Measurements from ENCODE around the gene ZNF524. TPM values are rescaled to one million over a fixed set of nuclear protein-coding genes. Genes with fewer than 3 reads are reported as not detected.
"Not testable (repeated sequence)": the region's sequence is repeated elsewhere in the genome, so short reads cannot be mapped to it uniquely, and the experiment has no call there.

The ZNF524 gene
- total RNA-seq, 1 donor from 2014 or later: 14.8 TPM

GRCh38 chr19:55581823-55582223 is 18.3 kb upstream of the ZNF524 start:
- DNase-seq: no peak

- DNase-seq: not testable (repeated sequence)
Measured at GRCh38 chr19:55582284-55582683, 17.8 kb upstream of the ZNF524 start.

GRCh38 chr19:55583897-55584296 is 16.2 kb upstream of the ZNF524 start:
- DNase-seq: not testable (repeated sequence)

- DNase-seq: no peak
Measured at GRCh38 chr19:55584871-55585270, 15.2 kb upstream of the ZNF524 start.

- DNase-seq: peak; percentile 69
Measured at GRCh38 chr19:55585658-55586339, 14.3 kb upstream of the ZNF524 start.

- peak; percentile 95 for DNase-seq
Measured at GRCh38 chr19:55586976-55587668, 13.0 kb upstream of the ZNF524 start.

GRCh38 chr19:55588738-55589137 is 11.3 kb upstream of the ZNF524 start:
- no peak for DNase-seq

- no peak for DNase-seq
Measured at GRCh38 chr19:55590109-55590508, 10.0 kb upstream of the ZNF524 start.

GRCh38 chr19:55590617-55591016 is 9.5 kb upstream of the ZNF524 start:
- DNase-seq: no peak

- no peak for DNase-seq
Measured at GRCh38 chr19:55591555-55591954, 8.5 kb upstream of the ZNF524 start.

- no peak for DNase-seq
Measured at GRCh38 chr19:55592391-55593090, 7.5 kb upstream of the ZNF524 start.

- DNase-seq: no peak
Measured at GRCh38 chr19:55593096-55593772, 6.9 kb upstream of the ZNF524 start.

- DNase-seq: no peak
Measured at GRCh38 chr19:55594996-55595545, 5.0 kb upstream of the ZNF524 start.

GRCh38 chr19:55596304-55596703 is 3.8 kb upstream of the ZNF524 start:
- no peak for DNase-seq

GRCh38 chr19:55597501-55597921 is 2.6 kb upstream of the ZNF524 start:
- no peak for DNase-seq

- DNase-seq: no peak
Measured at GRCh38 chr19:55598034-55598433, 2.1 kb upstream of the ZNF524 start.

- peak; percentile 98 for DNase-seq
Measured at GRCh38 chr19:55598719-55599467, 1.2 kb upstream of the ZNF524 start.

GRCh38 chr19:55599468-55599841 is 633 bp upstream of the ZNF524 start, which contains the start of gene FIZ1:
FIZ1 (minus strand) TSS chr19:55599517; CDS start chr19:55597865, 1,652 bp downstream.
- peak; percentile 99 for DNase-seq

- DNase-seq: no peak
Measured at GRCh38 chr19:55600662-55601028, 557 bp downstream of the ZNF524 start.

- DNase-seq: no peak
Measured at GRCh38 chr19:55601084-55601483, 996 bp downstream of the ZNF524 start.

- DNase-seq: no peak
Measured at GRCh38 chr19:55602104-55603001, 2.3 kb downstream of the ZNF524 start.
